ENCODE measurements around the gene SCYGR4. TPM values are rescaled to one million over a fixed set of nuclear protein-coding genes. Genes with fewer than 3 reads are reported as not detected.

The SCYGR4 gene
- polyA plus RNA-seq, 1 donor from 2014 or later: not detected

- H4K20me1 ChIP-seq (ENCODE audit: insufficient read depth): no peaks in the 10 kb centered on the region
- no peaks in the 10 kb centered on the region for H3K36me3 ChIP-seq (ENCODE audit: insufficient read depth, low read length)
- TF ChIP-seq MXI1 (conservative IDR thresholded peaks at IDR 0.05; ENCODE audit: poor library complexity, severe bottlenecking) (no peak), TAF1 (IDR thresholded peaks at IDR 0.05; ENCODE audit: low read depth) (no peak), EZH2 (IDR thresholded peaks at IDR 0.05; ENCODE audit: borderline replicate concordance, insufficient read depth, low read length, poor library complexity, severe bottlenecking) (no peak)
- H3K27me3 ChIP-seq (ENCODE audit: insufficient read depth, low read depth, low read length): no peaks in the 10 kb centered on the region
- no peaks in the 10 kb centered on the region for H3K9me2 ChIP-seq (ENCODE audit: insufficient read depth, low read length)
- H3K4me2 ChIP-seq (ENCODE audit: low read length): no peak overlapping the region
- no peak overlapping the region for H2AFZ ChIP-seq (ENCODE audit: low read depth, low read length)
- H3K27ac ChIP-seq (ENCODE audit: low read length): no peak overlapping the region
- H3F3A ChIP-seq (ENCODE audit: insufficient read depth, low read length, poor library complexity, severe bottlenecking): no peaks in the 10 kb centered on the region
- H3K4me3 ChIP-seq (ENCODE audit: low read length): no peak overlapping the region
- no peaks in the 10 kb centered on the region for H3K9me3 ChIP-seq (ENCODE audit: low read length)
- no peak overlapping the region for H3K9ac ChIP-seq (ENCODE audit: low read length)
- H3K79me2 ChIP-seq (replicated peaks; ENCODE audit: insufficient read depth, low read length): no peaks in the 10 kb centered on the region
Observed at GRCh38 chr2:227642656-227643055, 25.4 kb downstream of the SCYGR4 start.

DNA sequence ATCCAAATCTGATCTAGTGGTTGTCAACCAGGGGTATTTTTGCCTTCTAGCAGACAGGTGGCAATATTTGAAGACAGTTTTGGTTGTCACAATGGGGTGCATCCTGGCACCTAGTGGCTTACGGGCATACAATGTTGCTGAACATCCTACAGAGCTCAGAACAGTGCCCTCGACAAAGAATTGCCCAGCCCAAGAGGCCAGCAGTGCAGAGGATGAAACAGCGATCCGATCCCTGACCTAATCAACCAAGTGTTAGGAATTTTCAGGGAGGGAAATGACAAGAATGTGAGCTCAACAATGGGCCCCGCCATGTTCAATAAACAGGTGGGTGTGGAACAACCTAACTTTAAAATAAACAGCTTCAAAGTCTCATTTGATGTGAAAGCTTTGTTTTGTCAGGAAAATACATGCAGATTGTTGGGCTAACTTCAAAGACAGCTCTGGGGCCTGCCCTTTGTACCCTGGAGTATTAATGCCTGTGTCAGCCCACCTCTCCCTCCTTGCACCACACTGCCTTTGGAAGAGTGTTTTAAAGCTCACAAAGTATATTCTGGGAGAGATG, 26.8 kb downstream of the SCYGR4 start:
- Histone ChIP-seq H4K20me1 (ENCODE audit: insufficient read depth) (no peaks in the 10 kb centered on the region), H3K27ac (ENCODE audit: low read length) (no peak overlapping the region), H3K9me2 (ENCODE audit: insufficient read depth, low read length) (no peaks in the 10 kb centered on the region), H3K4me3 (ENCODE audit: low read length) (no peak overlapping the region), H2AFZ (ENCODE audit: low read depth, low read length) (no peak overlapping the region), H3F3A (ENCODE audit: insufficient read depth, low read length, poor library complexity, severe bottlenecking) (no peaks in the 10 kb centered on the region), H3K9ac (ENCODE audit: low read length) (no peak overlapping the region), H3K27me3 (ENCODE audit: insufficient read depth, low read depth, low read length) (no peaks in the 10 kb centered on the region), H3K4me2 (ENCODE audit: low read length) (no peak overlapping the region), H3K9me3 (ENCODE audit: low read length) (no peaks in the 10 kb centered on the region), H3K36me3 (ENCODE audit: insufficient read depth, low read length) (no peaks in the 10 kb centered on the region), H3K79me2 (replicated peaks; ENCODE audit: insufficient read depth, low read length) (no peaks in the 10 kb centered on the region)
- TF ChIP-seq EZH2 (IDR thresholded peaks at IDR 0.05; ENCODE audit: borderline replicate concordance, insufficient read depth, low read length, poor library complexity, severe bottlenecking) (no peak), RAD21 (conservative IDR thresholded peaks at IDR 0.05) (no peak), SMC3 (conservative IDR thresholded peaks at IDR 0.05; ENCODE audit: poor library complexity) (no peak), REST (IDR thresholded peaks at IDR 0.05; ENCODE audit: borderline replicate concordance) (no peak), TAF1 (IDR thresholded peaks at IDR 0.05; ENCODE audit: low read depth) (no peak), EP300 (conservative IDR thresholded peaks at IDR 0.05; ENCODE audit: poor library complexity, severe bottlenecking) (no peak)

DNA sequence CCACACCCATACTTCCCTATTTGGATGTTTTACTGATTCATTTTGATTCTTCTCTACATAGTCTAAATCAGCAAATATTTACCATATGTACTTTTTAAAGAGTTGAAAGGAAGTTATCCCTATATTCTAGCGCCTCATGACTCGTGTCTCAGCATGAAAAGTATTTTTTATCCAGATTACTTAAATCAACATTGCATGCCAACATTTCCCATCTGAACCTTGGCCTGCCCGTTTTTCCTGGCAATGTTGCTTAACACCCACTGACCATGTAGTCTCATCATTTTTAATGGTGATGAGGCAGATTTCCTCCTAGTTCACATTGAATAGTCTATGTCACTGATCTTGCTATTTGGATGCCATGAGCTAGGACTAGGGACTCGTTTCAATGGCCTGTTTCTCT, 36.1 kb downstream of the SCYGR4 start:
- Histone ChIP-seq H3K27me3 (ENCODE audit: insufficient read depth, low read depth, low read length) (no peaks in the 10 kb centered on the region), H4K20me1 (ENCODE audit: insufficient read depth) (no peaks in the 10 kb centered on the region), H3K9me3 (ENCODE audit: low read length) (no peaks in the 10 kb centered on the region), H3K36me3 (ENCODE audit: insufficient read depth, low read length) (no peaks in the 10 kb centered on the region), H3K79me2 (replicated peaks; ENCODE audit: insufficient read depth, low read length) (no peaks in the 10 kb centered on the region), H3K4me3 (ENCODE audit: low read length) (no peak overlapping the region), H3K9me2 (ENCODE audit: insufficient read depth, low read length) (no peaks in the 10 kb centered on the region), H3F3A (ENCODE audit: insufficient read depth, low read length, poor library complexity, severe bottlenecking) (no peaks in the 10 kb centered on the region), H2AFZ (ENCODE audit: low read depth, low read length) (no peak overlapping the region), H3K27ac (ENCODE audit: low read length) (no peak overlapping the region), H3K4me2 (ENCODE audit: low read length) (no peak overlapping the region), H3K9ac (ENCODE audit: low read length) (no peak overlapping the region)
- no peak for TF ChIP-seq SMC3 (conservative IDR thresholded peaks at IDR 0.05; ENCODE audit: poor library complexity)
- no peak for TF ChIP-seq EZH2 (IDR thresholded peaks at IDR 0.05; ENCODE audit: borderline replicate concordance, insufficient read depth, low read length, poor library complexity, severe bottlenecking)
- TF ChIP-seq TAF1 (IDR thresholded peaks at IDR 0.05; ENCODE audit: low read depth): no peak
- TF ChIP-seq POLR2AphosphoS5 (IDR thresholded peaks at IDR 0.05): no peak
- TF ChIP-seq, protein P1, sequence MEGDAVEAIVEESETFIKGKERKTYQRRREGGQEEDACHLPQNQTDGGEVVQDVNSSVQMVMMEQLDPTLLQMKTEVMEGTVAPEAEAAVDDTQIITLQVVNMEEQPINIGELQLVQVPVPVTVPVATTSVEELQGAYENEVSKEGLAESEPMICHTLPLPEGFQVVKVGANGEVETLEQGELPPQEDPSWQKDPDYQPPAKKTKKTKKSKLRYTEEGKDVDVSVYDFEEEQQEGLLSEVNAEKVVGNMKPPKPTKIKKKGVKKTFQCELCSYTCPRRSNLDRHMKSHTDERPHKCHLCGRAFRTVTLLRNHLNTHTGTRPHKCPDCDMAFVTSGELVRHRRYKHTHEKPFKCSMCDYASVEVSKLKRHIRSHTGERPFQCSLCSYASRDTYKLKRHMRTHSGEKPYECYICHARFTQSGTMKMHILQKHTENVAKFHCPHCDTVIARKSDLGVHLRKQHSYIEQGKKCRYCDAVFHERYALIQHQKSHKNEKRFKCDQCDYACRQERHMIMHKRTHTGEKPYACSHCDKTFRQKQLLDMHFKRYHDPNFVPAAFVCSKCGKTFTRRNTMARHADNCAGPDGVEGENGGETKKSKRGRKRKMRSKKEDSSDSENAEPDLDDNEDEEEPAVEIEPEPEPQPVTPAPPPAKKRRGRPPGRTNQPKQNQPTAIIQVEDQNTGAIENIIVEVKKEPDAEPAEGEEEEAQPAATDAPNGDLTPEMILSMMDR (IDR thresholded peaks at IDR 0.05; ENCODE audit: poor library complexity, severe bottlenecking): no peak
- no peak for TF ChIP-seq MXI1 (conservative IDR thresholded peaks at IDR 0.05; ENCODE audit: poor library complexity, severe bottlenecking)
- TF ChIP-seq EP300 (conservative IDR thresholded peaks at IDR 0.05; ENCODE audit: poor library complexity, severe bottlenecking): no peak
- no peak for TF ChIP-seq RAD21 (conservative IDR thresholded peaks at IDR 0.05)
